CD4-positive, alpha-beta T cell treated with Interleukin-10 for 1 hour (primary cell): ENCODE results near the gene BMPER.
"Not testable (repeated sequence)": the region's sequence is repeated elsewhere in the genome, so short reads cannot be mapped to it uniquely, and the experiment has no call there.

ENCODE experiments used
- DNase-seq: peaks from one replicate; pipeline ENCODE4 v3.0.0-alpha.2; 2020

Gene BMPER

DNA sequence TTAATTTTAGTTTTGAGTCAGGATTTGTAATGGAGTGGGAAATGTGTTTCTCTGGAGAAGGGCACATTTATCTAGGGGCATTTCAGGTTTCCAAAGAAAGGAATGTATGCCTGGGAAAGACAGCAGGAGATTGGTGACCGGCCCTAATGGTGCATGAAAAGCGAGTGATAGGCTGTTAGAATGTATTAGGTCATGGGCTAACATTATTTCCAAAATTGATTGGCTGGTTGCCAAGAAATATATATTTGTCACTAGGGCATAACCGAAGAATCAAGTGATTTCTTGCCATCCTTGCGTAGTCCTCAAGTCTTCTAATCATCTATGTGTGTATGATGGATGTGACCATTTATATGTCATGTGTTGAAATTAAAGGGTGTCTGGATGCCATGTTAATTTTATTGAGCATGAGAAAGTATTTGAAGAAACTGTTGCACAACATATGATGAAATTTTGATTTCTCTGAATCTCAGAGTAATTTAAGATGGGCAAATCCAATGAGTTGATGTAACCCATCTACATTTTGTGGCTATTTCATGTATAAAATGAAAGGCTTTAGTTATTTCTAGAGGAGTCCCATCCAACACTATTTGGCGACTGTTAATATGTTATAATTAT, 248.4 kb downstream of the BMPER start:
- no peak for DNase-seq

DNA sequence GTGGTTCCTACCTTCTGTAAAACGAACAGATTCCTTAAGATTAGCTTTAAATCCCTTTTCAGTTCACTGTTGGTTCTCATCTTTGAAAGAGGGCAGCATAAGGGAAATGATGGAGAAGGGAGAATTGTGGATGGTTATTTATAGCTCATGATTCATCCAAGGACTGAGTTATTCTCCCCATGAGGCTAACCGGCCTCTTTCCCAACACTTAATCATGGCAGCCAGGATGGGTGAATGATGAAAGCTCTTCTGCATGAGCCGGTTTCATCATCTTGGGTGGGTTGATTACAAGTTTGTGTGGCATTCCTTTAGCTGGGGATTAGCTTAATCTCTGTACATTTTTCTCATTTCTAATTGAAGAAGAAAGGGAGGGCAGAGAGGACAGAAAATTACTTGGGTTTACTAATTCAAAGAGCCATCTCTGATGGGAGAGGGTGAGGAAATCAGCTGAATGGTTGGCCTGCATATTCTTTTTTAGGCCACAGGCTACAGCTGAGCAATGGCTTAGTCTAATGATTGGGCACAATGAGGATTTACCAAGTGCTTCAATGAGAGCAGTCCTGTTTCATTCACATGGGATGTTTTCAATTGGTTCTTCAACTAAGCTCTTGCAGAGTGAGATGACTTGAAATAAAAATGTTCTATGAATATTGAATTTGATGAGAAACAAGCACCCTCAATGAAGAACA, 250.0 kb downstream of the BMPER start:
- no peak for DNase-seq

DNA sequence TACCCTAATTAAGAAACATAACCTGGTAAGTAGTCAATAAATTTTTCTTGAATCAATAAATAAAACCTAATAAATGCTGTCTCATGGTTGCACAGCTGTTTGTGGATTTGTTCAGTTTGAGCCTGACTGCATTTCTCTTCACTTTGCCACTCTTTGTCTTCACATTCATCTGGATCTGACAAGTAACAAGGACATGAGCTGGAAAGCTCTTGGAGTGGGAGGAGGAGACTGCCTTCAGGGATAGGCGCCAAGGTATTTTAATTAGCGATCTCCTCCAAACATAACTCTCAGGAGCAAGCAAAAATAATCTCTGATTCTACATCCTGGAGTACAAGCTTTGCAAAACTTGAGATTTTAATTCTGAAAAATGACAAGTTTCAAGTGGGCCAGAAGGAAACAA, 251.0 kb downstream of the BMPER start:
- no peak for DNase-seq

DNA sequence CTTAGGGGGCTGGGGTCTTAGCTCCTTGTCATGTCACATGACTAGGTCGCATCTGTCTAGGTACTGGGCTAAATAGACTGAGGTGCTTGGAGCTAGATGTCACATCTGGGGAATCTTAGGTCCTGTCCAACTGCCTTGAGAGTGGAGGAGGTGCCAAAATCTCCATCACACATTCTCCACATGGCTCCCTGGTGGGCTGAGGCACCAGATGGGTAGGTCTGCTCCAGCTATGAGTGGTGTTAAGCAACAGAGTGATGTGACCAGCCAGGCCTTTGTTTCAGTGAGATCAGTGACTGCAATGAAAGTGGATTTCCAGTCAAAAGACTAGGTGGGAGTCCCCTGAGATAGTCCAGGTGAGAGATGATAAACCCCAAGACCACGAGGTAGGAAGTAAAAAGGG, 251.8 kb downstream of the BMPER start:
- DNase-seq: no peak

DNA sequence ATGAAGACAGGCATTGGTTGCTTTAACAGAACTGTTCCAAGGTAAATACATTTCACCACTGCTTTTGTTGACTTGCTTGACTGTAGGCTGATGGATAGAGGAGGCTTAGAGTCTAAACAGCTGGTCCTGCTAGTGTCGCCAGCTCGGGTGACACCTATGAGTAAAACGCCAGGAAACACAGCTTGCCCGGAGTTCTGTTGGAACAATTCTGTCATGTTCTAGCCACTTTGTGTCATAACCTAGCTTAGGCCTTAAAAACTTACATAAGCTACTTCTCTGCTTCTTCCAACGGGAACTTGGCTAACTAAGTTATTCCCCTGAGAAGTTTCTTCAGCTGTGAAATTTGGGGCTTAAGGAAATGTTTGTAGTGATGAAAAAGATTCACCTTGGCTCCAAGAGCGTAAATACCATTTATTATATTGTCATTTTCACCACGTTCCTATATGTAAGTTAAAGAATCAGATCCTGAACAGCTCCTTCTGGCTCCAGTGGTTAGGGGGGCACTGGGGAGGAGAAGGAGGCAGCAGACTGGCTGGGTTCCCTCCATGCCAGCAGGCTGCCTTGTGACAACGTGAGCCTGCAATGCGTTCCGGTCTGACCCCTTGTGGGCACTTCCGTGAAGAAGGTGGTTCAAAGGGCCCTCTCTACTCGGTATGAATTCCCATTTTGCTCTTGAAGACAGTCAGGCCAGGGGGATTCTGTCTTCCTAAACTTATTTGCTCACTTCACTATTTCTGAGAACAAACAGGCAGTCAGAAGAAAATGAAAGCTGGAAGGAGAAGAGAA, 253.2 kb downstream of the BMPER start:
- DNase-seq: no peak

DNA sequence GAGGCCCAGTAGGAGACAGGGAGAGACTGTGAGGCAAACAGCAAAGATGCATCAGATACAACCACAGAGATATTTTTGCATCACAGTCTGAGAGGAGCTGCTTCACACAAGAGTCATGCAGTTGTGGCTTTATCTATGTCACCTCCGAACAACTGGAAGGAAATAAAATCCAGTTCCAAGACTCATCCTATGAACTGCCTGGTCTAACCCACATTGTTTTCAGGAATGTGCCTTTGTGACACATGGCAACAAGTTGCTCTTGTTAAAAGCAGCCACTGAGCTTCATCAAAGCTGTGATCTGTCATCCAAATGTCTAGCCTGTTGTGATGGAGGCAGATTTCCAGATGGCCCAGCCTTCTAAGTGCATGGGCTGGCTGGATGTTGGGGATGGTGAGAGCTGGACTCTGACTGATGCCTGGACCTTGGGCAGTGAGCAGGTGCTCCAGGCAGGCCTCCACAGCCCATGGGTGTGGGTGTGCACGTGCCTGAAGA, 255.0 kb downstream of the BMPER start:
- no peak for DNase-seq

DNA sequence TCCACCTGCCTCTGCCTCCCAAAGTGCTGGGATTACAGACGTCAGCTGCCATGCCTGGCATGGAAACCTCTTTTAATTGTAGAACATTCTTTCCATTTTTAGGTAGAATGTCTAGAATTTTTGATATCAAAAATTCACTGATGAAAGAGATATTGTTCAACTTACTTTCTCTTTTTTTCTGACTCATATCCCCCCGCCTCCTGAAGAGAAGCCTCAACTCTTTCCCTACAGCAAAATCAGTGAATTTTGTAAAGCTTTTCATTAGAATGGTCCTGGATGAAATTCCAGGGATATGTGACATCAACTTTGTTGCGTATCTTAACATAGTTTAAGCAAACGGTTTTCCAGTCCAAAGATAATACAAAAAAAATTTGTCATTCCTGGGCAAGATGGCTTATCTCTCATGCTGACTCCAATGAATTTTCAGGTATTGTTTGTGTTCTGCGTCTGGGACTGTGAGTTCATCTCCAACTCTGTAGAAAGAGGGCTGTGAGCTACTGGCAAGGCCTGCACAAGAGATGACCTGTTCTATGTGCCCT, 256.8 kb downstream of the BMPER start:
- DNase-seq: no peak

DNA sequence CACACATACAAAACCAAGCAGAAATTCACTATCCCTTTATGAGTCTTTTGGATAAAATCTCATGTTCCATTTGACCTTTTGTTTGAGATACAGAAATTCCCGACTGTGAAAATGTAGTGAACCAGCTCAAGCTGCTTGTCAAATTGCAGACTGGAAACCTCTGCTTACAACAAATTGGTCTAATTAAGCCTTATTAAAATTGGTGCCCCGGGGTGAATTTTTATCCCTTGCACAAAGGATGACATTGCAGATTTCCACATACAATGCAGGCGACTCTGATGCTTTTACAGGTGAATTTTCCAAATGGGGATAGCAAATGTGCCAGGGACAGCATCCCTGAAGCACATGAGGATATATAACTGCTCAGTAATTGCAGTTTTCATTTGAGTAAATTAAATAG, 257.3 kb downstream of the BMPER start:
- no peak for DNase-seq

DNA sequence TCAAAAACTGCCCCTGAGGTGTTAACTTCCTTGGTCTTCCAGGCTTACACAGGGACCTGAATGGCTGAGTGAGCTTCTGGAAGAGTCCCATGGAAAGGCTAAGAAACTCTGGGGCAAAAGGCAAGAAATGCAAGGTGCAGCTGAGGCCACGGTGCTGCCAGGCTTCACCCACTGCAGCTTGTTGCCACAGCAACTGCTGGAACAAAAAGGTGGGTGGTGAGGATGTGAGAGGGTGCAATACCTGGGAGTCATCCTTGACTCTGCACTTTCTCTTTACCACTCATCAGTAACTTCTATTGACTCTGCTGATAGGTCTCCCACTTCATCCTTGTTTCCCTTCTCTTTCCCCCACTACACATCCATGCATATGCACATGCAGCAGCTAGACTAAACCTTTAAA, 258.6 kb downstream of the BMPER start:
- DNase-seq: no peak

DNA sequence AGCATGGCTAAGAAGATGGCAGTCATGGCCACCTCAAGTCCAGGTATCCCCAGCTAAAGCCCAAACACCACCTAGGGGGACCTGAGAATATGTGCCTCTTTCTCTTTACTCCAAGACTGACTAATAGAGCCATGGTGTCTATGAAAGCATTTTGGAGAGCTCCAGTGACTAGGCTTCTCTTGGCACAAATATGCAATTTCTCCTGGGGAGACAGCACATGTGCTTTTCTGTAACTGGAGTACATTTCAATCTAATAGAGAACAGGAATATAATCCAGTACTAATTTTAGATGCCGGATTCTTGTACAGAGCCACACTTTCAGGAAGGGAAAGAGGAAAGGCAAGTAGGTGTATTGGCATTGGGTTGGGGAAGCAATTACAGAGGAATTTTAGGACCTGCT, 260.1 kb downstream of the BMPER start:
- DNase-seq: no peak

DNA sequence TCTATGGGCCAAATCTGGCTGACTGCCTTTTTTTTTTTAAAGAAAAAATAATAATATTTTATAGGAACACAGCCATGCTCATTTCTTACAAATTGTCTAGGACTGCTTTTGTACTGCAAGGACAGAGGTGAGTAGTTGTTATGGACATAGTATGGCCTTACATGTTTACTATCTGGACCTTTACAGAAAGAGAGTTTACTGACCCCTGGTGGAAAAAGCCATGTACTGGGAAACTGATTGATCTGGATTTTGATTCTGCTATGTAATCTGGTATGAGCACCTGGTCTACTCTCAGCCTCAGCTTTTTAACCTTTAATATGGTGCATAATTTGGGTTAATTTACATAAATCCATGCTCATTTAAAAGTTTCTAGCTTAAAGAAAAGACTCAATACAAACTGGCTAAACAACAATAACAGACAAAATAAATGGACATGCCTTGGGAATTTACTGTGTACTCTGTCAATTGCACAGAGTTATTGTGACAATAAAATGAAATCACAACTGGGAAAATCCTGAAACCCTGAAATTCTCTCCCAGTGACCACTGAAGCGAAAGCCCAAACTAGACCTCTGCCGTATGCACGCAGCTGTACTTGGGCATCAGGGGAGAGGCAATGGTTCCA, 260.7 kb downstream of the BMPER start:
- no peak for DNase-seq

DNA sequence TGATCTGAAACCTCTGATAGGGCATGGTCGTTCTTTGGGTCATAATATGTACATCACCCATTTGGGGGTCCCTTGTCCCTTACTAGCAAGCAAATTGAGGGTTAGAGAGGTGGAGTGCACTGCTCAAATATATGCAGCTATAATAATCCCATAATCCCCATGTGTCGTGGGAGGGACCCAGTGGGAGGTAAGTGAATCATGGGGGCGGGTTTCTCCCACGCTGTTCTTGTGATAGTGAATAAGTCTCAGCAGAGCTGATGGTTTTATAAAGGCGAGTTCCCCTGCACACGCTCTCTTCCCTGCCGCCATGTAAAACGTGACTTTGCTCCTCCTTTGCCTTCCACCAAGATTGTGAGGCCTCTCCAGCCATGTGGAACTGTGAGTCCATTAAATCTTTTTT, 262.7 kb downstream of the BMPER start:
- DNase-seq: no peak

DNA sequence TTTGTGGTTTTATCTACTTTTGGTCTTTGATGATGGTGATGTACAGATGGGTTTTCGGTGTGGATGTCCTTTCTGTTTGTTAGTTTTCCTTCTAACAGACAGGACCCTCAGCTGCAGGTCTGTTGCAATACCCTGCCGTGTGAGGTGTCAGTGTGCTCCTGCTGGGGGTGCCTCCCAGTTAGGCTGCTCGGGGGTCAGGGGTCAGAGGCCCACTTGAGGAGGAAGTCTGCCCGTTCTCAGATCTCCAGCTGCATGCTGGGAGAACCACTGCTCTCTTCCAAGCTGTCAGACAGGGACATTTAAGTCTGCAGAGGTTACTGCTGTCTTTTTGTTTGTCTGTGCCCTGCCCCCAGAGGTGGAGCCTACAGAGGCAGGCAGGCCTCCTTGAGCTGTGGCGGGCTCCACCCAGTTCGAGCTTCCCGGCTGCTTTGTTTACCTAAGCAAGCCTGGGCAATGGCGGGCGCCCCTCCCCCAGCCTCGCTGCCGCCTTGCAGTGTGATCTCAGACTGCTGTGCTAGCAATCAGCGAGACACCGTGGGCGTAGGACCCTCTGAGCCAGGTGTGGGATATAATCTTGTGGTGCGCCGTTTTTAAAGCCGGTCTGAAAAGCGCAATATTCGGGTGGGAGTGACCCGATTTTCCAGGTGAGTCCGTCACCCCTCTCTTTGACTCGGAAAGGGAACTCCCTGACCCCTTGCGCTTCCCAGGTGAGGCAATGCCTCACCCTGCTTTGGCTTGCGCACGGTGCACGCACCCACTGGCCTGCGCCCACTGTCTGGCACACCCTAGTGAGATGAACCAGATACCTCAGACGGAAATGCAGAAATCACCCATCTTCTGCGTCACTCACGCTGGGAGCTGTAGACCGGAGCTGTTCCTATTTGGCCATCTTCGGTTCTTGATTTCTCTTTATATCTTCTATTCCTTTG, 269.6 kb downstream of the BMPER start:
- DNase-seq: not testable (repeated sequence)

DNA sequence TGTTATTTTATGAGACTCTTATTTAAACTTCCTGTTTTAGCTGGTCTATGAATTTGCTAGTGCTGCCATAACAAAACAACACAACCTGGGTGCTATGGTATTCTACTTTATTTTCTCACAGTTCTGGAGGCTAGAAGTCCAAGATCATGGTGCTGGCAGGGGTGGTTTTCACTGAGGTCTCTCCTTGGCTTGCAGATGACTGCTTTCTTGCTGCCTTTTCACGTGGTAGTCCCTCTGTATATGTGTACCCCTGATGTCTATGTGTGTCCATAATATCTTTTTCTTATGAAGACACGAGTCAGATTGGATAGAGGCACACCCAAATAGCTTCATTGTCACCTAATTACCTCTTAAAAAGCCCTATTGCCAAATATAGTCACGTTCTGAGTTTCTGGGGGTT, 270.5 kb downstream of the BMPER start:
- DNase-seq: no peak

DNA sequence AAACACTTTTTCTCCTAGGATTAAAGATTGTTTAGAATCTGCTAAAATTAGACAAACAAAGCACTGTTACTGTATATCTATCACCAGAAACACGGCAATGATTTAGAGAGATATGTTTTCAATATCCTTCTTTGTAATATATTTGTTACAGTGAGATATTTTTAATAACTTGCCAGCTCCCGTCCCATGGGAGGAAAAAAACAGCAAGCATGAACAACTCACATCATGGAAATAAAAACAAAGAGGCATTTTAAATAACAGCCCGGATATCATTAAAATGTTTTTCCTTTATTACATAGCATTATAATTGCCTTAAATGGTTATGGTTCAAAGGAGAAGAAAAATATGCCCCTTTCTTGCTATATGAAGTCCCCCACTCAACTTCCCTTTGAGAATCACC, 272.1 kb downstream of the BMPER start:
- DNase-seq: no peak

DNA sequence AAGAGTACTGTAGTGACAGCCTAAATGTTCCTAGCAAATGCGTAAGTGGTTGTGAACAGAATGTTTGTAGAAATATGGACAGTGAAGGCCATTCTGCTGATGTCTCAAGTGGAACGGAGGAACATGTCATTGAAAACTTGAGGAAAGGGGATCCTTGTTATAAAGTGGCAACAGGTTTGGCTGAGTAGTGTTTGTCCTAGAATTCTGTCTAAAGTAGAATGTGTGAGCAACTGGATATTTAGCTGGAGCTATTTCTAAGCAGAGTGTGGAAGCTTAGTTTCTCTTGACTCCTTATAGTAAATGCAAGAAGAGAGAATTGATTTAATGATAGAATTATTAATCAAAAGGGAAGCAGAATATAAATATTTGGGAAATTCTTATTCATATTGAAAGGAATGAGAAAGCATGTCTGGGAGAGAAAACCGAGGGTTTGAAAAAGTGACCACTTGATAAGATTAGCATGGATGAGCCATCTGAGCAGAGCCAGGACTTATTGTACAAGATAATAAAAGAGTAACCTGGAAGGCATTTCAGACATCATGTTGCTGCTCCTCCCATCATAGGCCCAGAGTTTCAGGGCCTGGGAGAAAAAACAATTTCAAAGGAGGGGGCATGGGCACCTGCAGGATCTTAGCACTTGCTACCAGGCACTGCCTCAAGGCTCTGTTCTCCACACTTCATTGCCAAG, 276.1 kb downstream of the BMPER start:
- no peak for DNase-seq

DNA sequence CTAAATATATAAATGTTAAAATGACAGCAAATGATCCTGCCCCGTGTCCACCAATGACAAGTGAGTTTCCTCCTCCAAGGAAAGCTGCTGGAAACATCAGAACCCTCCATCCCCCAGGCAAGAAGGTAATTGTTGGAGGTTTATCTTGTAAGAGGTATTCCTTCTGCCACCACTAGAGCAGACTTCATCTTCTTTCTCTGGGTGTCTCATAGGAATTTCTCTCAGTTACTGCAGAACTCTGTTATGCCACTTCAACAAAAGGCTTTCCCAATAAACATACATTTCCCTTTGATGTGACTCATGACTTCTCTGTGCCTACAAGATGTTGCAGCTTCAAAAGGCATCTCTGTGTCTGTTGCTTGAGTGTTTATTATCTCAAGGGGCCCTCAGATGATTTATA, 279.1 kb downstream of the BMPER start:
- no peak for DNase-seq

DNA sequence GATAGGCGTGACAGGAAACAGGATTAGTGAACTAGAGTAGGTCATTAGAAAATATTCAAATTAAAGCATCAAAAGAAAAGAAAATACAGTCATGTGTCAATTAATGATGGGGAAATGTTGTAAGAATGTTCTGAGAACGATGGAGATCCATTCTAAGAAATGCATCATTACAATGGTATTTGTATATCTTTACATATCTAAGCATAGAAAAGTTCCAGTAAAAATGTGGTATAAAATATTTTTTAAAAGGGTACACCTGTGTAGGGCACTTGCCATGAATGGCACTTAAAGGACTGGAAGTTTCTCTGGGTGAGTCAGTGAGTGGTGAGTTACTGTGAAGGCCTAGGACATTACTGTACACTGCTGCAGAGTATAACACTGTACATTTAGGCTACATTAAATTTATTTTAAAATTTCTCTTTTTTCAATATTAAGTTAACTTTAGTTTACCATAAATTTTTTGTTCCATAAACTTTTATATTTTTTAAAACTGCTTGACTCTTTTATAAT, 282.5 kb downstream of the BMPER start:
- no peak for DNase-seq

DNA sequence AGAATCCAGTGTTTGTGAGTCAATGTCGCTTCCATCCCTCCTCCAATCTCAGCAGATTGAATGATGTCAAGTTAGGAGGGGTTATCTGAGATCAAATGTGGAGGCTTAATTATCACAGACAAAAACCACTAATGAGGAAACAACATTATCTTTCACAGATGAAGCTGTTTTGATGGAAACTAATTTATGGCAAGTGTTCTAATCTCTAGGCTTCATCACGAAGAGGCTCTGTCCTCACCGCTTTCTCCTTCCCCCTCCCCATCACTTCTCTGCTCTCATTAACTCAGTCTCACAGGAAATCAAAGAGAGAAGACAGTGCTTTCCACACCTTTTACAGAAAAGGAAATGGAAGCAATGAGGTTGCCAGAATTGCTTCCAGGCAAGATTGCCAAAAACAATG, 283.7 kb downstream of the BMPER start:
- DNase-seq: no peak

DNA sequence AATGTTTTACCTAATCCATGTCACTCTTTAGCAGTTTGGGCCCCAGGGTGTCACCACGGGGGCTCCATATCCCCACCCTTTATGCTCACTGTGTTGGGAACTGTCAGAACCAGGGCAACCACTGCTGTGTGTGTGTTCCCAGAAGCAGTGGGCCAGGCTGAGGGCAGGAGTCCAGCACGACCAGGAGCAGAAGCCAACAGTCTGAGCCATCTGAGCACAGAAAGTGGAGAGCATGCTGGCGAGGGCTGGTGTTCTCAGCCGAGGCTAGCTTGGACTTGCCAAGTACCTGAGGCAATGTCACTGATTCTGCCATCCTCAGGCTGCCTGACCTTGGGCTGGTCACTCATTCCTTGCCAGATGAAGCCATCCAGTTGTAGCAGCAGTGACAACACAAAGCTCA, 285.0 kb downstream of the BMPER start:
- no peak for DNase-seq

DNA sequence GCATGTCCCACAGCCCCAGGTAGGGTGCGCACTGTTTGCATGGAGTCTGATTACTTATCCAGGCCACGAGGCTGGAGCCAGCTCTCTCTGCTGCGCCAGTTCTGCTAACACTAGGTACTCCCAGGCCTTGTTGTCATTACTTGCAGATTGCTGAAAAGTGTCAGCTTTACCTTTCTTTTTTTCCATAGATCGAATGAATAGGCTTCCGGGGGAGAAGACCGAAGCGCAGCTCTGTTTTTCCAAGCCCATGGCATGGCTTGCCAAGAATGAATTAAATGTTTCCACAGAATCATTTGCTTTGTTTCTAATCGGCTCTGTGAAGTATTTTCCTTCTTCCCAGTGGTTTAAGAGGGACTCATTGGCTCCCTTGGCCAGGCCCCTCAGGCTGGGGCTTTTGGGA, 285.8 kb downstream of the BMPER start:
- no peak for DNase-seq
